8988T (cell line): ENCODE measurements around the gene RARS1.
"Not testable (repeated sequence)": the region's sequence is repeated elsewhere in the genome, so short reads cannot be mapped to it uniquely, and the experiment has no call there.

Experiments
- DNase-seq: peaks from one replicate; pipeline ENCODE4 v3.0.0; 2011

Gene RARS1

GRCh38 chr5:168481330-168481788, 4.9 kb upstream of the RARS1 start:
- DNase-seq = no peak

DNA sequence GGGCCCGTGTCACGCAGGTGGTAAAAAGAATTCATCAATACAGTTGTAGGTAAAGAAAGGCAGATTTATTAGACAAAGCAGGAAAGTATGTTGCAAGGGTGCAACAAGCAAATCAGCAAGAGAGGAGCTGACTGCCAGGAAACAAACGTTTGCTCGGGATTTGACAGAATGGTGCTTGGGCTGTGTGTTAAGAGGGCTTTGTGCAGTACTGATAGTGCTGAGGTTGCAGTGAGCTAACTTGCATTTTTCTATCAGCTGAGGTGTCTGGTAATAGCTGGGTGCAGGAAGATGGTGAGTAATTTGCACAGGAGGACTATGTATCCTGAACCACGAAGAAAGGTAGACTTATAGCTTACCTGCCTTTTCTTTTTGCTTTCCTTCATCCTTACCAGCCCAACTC, 3.9 kb upstream of the RARS1 start:
- no peak for DNase-seq

DNA sequence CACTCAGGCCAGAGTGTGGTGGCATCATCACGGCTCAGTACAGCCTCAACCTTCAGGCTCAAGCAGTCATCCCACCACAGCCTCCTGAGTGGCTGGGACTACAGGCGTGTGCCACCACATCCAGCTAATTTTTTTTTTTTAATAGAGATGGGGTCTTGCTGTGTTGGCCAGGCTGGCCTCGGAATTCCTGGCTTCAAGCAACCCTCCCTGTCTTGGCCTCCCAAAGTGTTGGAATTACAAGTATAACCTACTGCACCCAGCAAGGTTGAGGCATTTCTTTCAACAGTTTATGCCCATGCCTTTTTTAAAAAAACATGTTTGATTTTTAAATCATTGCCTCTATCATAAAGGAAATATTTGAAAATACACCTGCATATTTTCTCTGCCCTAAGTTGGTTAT, 2.8 kb downstream of the RARS1 start:
- DNase-seq = no peak

- DNase-seq = no peak
Observed at GRCh38 chr5:168494057-168494555, 7.8 kb downstream of the RARS1 start.

GRCh38 chr5:168502563-168503237, 16.4 kb downstream of the RARS1 start:
- no peak for DNase-seq

DNA sequence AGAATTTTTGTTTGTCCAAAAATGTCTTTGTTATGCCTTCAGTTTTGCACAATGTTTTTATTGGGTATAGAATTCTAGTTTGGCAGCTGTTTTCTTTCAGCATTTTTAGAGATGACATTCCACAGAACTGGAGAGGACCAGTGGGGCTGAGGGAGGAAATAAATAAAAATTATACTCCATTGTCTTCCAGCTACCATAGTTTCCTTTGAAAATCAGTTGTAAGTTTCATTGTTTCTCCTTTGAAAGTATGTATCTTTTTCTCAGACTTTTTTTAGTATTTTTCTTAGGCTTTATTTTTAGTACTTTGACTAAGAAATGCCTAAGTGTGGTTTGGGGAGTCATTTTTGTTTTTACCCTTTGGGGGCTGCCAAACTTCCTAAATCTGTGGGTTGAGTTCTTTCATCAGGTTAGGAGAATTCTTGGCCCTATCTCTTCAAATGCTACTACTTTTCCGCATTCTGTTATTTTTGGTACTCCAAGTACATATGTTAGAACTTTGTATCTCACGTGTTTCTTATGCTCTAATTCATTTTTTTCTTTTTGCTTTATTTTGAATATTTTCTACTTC, 27.7 kb downstream of the RARS1 start:
- no peak for DNase-seq

DNA sequence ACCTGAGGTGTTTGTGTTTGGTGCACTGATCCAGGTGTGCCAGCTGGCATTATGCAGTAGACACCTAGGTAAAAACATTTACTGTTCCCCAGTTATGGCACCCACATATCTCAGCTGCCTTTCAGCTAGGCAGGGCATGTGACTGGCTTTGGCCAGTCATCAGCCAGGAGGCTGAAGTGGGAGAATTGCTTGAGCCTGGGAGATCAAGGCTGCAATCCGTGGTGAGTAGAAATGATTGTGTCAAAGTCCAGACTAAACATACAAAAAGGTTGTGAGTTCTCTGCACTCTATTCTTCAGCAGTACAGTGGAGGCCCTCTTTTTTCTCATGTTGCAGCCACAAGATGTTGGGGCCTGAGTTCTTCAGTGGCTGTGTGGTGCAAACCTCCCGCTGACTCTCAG, 39.6 kb downstream of the RARS1 start:
- no peak for DNase-seq

DNA sequence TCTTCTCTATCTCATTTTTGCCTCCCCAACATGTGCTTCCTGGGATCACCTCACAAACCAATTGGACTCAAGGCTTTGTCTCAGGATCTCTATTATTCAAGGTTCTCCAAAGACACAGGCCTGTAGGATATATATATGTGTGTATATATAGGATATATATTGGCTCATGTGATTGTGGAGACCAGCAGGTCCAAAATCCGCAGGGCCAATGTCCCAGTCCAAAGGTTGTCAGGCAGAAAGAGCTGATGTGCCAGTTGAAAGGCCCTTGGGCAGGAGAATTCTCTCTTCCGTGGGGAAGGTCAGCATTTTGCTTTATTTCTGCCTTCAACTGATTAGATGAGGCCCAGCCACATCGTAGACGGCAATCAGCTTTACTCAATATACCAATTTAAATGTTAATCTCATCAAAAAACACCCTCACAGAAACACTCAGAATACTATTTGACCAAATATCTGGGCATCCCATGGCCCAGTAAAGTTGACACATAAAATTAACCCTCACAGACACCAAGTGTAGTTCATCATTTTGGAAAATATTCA, 41.6 kb downstream of the RARS1 start:
- DNase-seq = no peak

DNA sequence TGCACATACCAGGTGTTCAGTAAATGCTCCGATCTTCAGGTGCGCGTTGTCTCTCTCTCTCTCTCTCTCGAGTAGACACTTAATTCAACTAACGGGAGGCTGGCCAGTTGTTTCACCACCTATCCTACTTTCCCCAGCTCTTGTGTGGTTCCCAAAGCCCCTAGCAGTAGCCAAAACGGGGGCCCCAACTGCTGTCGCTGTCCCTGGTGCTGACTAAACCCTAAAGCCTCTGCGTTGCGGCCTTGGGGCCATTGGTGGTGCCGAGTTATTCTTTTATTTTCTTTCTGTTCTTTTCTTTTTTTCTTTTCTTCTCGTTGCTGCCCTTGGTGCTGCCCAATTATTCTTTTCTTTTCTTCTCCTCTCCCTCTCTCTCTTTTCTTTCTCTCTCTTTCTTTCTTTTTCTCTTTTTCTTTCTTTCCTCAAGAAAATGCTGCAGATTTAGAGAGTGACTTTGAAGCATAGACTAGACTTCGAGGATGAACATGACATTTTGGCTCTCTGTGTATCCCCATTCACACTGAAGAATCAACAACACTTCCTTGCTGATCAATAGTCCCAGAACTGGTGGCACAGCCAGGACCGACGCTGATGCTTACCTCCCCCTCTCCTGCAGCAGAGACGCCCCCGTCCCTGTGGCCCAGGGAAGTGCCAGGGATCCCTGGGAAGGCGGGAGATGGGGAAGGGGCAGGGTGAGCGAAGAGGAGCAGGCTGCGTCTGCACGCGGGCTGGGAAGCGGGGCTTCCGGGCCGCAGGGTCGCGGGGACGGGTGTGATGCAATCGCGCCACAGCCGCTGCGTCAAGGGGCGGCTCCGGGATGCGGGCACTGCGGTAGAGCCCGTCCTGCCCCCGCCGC, 42.5 kb downstream of the RARS1 start, which contains the start of gene FBLL1:
Gene FBLL1 (plus strand): TSS at position 785 of the 853 bp plus-strand sequence. CDS start 200 bp downstream, outside the sequence.
- DNase-seq = no peak

- no peak for DNase-seq
Observed at GRCh38 chr5:168529374-168530234, 43.3 kb downstream of the RARS1 start.

GRCh38 chr5:168530621-168531150, 44.4 kb downstream of the RARS1 start:
- DNase-seq = no peak

DNA sequence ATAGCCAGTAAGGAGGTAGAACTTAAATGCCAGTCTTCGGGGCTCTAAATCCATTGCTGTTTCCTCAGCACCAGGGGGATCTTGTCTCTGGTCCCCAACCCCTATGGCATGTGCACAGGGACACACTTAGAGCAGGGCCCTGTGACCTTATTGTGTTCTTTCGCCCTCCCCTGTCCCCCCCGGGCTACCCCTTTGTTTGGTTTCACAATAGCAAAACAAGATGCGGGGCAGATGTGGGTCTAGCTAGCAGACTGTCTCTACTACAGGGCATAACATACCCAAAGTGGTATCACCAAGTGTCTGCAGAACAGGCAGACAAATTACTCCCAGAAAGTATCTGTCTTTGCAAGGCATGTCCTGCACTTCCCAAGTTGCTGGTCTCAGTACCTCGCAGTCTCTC, 44.9 kb downstream of the RARS1 start:
- no peak for DNase-seq

DNA sequence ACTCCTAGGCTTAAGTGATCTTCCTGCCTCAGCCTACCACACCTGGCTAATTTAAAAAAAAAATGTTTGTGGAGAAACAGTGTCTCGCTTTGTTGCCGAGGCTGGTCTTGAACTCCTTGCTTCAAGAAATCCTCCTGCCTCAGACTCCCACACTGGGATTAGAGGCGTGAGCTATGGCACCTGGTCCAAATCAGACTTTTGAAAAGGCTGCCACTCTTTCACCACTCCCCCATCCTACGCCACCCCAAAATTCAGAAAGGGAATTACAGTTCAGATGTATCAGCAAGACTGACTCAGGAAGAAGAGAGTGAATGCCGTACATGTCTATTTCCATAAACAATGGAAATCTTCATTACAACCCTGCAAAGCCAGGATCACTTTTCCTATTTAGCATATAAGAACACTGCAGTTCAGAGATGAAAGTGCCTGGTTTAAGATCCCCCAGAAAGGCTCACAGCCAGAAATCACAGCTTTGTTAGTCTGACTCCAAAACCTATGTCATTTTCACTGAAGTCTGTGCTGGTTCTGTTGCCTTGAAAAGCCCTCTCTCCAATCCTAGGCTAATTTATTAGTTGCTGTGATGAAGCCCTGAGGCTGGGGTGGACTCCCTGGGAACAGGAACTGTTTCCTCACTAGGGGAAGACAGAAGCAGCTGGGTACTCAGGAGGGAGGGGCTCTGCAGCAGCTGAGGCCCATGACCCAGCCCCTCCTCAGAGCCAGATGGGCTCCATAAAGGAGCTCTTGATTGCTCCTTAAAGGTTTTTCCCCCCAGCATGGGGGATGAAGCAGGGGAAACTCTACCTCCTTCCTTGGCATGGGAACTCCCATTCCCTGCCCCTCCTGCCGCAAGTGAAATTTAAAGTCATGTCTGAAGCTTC, 46.0 kb downstream of the RARS1 start:
- no peak for DNase-seq

- DNase-seq = not testable (repeated sequence)
Observed at GRCh38 chr5:168534351-168534750, 48.1 kb downstream of the RARS1 start.

DNA sequence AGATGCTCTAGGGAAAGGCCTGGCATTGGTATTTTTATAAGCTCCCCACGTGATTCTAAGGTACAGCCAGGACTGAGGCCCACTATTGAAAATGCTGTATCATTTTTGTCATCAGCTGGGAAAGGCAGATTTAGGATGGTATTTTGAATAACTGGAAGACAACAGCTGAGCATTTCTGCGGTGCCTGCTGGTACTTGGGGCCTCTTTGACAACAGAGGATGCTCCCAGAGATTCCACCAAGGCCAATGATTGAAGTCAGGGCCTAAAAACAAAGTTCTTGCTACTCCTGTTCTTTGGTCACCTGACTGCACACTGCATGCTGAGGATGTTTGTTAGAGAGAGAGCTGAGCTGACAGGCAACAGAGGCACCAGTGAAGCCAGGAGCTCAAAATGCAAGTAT, 50.9 kb downstream of the RARS1 start:
- DNase-seq = no peak

GRCh38 chr5:168549554-168549953, 63.3 kb downstream of the RARS1 start:
- DNase-seq = no peak

DNA sequence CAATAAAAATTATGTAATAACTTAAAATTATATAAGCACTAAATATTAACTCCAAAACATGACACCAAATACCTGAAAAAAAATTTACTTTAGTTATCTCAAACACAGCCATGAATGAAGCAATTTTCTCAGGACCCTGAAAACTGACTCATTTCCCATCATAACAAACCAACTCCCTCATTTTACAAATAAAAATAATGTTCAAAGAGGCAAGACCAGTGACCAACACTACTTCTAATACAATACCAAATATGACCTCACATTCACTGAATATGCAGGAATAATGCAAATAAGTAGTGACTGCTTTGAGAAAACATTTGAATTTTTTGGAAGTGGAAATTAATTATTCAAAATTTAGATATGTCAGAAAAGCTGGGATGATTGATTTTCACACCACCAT, 64.4 kb downstream of the RARS1 start:
- no peak for DNase-seq

GRCh38 chr5:168552146-168552545, 65.9 kb downstream of the RARS1 start:
- DNase-seq = no peak

GRCh38 chr5:168553377-168554130, 67.3 kb downstream of the RARS1 start:
- DNase-seq = no peak

DNA sequence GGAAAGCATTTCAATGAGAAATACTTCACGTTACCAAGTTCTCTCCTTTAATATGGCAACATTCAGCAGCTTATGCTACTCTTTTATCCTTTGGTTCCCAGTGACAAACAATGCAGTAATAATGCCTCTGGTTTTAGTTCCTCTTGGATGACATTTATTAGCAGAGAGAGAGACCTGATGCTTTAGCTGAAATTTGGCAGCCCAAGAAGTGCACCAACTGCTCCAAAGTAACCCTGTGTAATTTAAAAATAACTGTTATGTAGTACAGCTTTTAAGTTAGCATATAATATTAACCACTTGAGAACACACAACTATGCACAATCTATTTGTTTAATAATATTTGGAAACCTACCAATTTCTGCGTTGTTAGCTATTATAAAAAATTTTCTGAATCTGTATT, 71.1 kb downstream of the RARS1 start:
- no peak for DNase-seq
